DOHH2 (cell line): ENCODE data around the gene NAA60.

Experiments
- H3F3A ChIP-seq: fragments of 200-600 bp; sonication (generic), shearing (Covaris generic); 2 replicates; pipeline ENCODE4 v1.6.0; 2016; ENCODE audit warnings: antibody characterized with exemption, mild to moderate bottlenecking; ENCODE audit not compliant: control insufficient read depth, insufficient read depth
- H3K27ac ChIP-seq: fragments of 200-600 bp; sonication (generic); 2 replicates; pipeline ENCODE4 v1.5.1; 2014; ENCODE audit warnings: low read depth, mild to moderate bottlenecking, low read length, moderate library complexity
- H3K27me3 ChIP-seq: fragments of 200-600 bp; sonication (generic); 2 replicates; pipeline ENCODE4 v1.6.1; 2014; ENCODE audit warnings: mild to moderate bottlenecking, low read length, mixed read lengths; ENCODE audit not compliant: control insufficient read depth
- H3K36me3 ChIP-seq: fragments of 200-600 bp; sonication (generic); 2 replicates; pipeline ENCODE4 v1.6.1; 2014; ENCODE audit warnings: mild to moderate bottlenecking, low read length, moderate library complexity, mixed read lengths; ENCODE audit not compliant: control insufficient read depth
- H3K4me1 ChIP-seq: fragments of 200-600 bp; sonication (generic); 2 replicates; pipeline ENCODE4 v1.6.1; 2014; ENCODE audit warnings: mild to moderate bottlenecking, low read length, mixed read lengths; ENCODE audit not compliant: control insufficient read depth
- H3K4me2 ChIP-seq: fragments of 200-600 bp; sonication (generic); 2 replicates; pipeline ENCODE4 v1.6.0; 2014; ENCODE audit warnings: mild to moderate bottlenecking, low read length, moderate library complexity
- H3K4me3 ChIP-seq: fragments of 200-600 bp; sonication (generic); 2 replicates; pipeline ENCODE4 v1.5.1; 2014; ENCODE audit warnings: mild to moderate bottlenecking, low read length, mixed read lengths
- H3K79me2 ChIP-seq: fragments of 200-600 bp; sonication (generic); 2 replicates; pipeline ENCODE4 v1.6.1; 2014; ENCODE audit warnings: mild to moderate bottlenecking, low read length, mixed read lengths; ENCODE audit not compliant: control insufficient read depth
- H3K9me2 ChIP-seq: fragments of 200-600 bp; sonication (generic); replicated peaks from 2 replicates; pipeline ENCODE4 v1.6.1; 2014; ENCODE audit warnings: mild to moderate bottlenecking, low read length, mixed read lengths; ENCODE audit not compliant: control insufficient read depth
- H3K9me3 ChIP-seq: fragments of 200-600 bp; sonication (generic); 2 replicates; pipeline ENCODE4 v1.6.1; 2014; ENCODE audit warnings: antibody characterized with exemption, low read length, mixed read lengths; ENCODE audit not compliant: control insufficient read depth, insufficient read depth
- H4K20me1 ChIP-seq: fragments of 200-600 bp; sonication (generic); 2 replicates; pipeline ENCODE4 v1.6.0; 2014; ENCODE audit warnings: low read depth, mild to moderate bottlenecking, antibody characterized with exemption, low read length, moderate library complexity; ENCODE audit not compliant: control insufficient read depth, insufficient read depth
- CTCF ChIP-seq: fragments of 200-600 bp; sonication (generic); IDR thresholded peaks from one replicate; pipeline ENCODE4 v1.5.1; 2014; ENCODE audit warnings: antibody characterized with exemption, mild to moderate bottlenecking, low read depth, low read length; ENCODE audit not compliant: poor library complexity, severe bottlenecking
- EZH2phosphoT487 ChIP-seq: fragments of 200-600 bp; sonication (generic); IDR thresholded peaks from 2 replicates; pipeline ENCODE4 v1.6.1; 2017; ENCODE audit warnings: borderline replicate concordance, mild to moderate bottlenecking, antibody characterized with exemption, low read length, moderate library complexity, mixed read lengths

Gene NAA60

GRCh38 chr16:3467921-3468320 is 24.4 kb downstream of the NAA60 start:
- H3K4me3 ChIP-seq = no peak overlapping the region
- TF ChIP-seq CTCF (no peak), EZH2phosphoT487 (no peak)
- peaks cover 13% of the 10 kb centered on the region; the same call in 1 of the 2 replicates for H3K9me3 ChIP-seq
- H3K4me1 ChIP-seq = no peaks in the 10 kb centered on the region
- no peak overlapping the region for H3K4me2 ChIP-seq
- H3K36me3 ChIP-seq = peaks cover 20% of the 10 kb centered on the region
- H3K9me2 ChIP-seq = no peaks in the 10 kb centered on the region
- H3K27ac ChIP-seq = no peak overlapping the region
- no peaks in the 10 kb centered on the region for H3F3A ChIP-seq
- no peaks in the 10 kb centered on the region for H3K27me3 ChIP-seq
- no peaks in the 10 kb centered on the region for H4K20me1 ChIP-seq
- H3K79me2 ChIP-seq = peaks cover 97% of the 10 kb centered on the region

GRCh38 chr16:3468501-3468900 is 25.0 kb downstream of the NAA60 start:
- peaks cover 97% of the 10 kb centered on the region for H3K79me2 ChIP-seq

DNA sequence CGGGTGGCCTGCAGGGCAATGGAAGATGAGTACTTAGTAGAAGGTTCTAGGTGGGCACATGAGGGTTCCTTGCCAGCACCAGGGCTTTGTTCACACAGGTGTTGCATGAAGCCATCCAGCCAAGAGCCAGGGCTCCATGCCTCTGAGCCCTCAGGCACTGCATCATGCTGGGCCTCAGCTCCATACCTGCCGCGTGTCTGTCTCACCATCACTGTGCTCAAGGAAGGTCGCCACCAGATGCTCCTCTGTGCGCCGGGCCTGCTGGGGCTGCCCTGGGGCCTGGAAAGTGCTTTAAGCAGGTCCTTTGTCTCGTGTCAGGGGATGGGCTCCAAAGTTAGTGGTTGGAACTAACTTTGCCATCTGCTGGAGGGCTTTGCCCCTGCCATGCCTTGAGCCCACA is 26.3 kb downstream of the NAA60 start:
- Histone ChIP-seq H3K4me1 (no peaks in the 10 kb centered on the region), H3K27me3 (no peaks in the 10 kb centered on the region), H3K36me3 (peaks cover 24% of the 10 kb centered on the region), H3K27ac (no peak overlapping the region), H3K9me2 (no peaks in the 10 kb centered on the region), H3K9me3 (peaks cover 17% of the 10 kb centered on the region; the same call in 1 of the 2 replicates), H4K20me1 (no peaks in the 10 kb centered on the region), H3K79me2 (peaks cover 97% of the 10 kb centered on the region), H3K4me2 (no peak overlapping the region), H3K4me3 (no peak overlapping the region), H3F3A (no peaks in the 10 kb centered on the region)
- TF ChIP-seq CTCF (no peak), EZH2phosphoT487 (no peak)

More at GRCh38 chr16:3468501-3468900, 25.0 kb downstream of the NAA60 start:
- peaks cover 24% of the 10 kb centered on the region for H3K36me3 ChIP-seq
- no peak overlapping the region for H3K4me3 ChIP-seq
- H3K27me3 ChIP-seq = no peaks in the 10 kb centered on the region
- no peaks in the 10 kb centered on the region for H3F3A ChIP-seq
- no peak overlapping the region for H3K4me2 ChIP-seq
- H3K9me3 ChIP-seq = peaks cover 17% of the 10 kb centered on the region; the same call in 1 of the 2 replicates
- TF ChIP-seq CTCF = no peak
- TF ChIP-seq EZH2phosphoT487 = no peak
- no peaks in the 10 kb centered on the region for H3K4me1 ChIP-seq
- no peaks in the 10 kb centered on the region for H3K9me2 ChIP-seq
- H4K20me1 ChIP-seq = no peaks in the 10 kb centered on the region
- H3K27ac ChIP-seq = no peak overlapping the region

DNA sequence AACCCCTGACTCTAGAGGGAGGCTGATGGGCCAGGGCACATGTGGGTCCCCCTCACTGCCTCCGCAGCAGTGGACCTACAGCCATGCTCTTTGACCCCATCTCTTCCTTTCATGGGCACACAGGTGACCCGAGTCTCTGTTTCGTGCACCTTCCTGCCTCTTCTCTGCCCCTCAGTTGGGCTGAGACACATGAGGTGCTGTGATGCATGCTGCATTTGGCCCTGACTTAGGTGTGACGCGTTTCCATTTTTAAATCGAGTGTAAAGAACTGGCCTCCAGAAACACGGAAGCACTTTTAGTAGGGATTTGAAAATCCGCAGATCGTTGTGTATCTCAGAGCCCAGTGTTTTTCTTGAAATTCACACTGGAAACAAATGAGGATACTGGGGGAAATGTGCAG is 27.2 kb downstream of the NAA60 start:
- H3K79me2 ChIP-seq = peaks cover 97% of the 10 kb centered on the region
- H3K9me3 ChIP-seq = peaks cover 17% of the 10 kb centered on the region; the same call in 1 of the 2 replicates
- H3K4me3 ChIP-seq = no peak overlapping the region
- TF ChIP-seq CTCF = no peak
- TF ChIP-seq EZH2phosphoT487 = no peak
- no peaks in the 10 kb centered on the region for H3K4me1 ChIP-seq
- no peak overlapping the region for H3K4me2 ChIP-seq
- H3F3A ChIP-seq = no peaks in the 10 kb centered on the region
- H3K27ac ChIP-seq = no peak overlapping the region
- no peaks in the 10 kb centered on the region for H4K20me1 ChIP-seq
- H3K36me3 ChIP-seq = peaks cover 23% of the 10 kb centered on the region
- H3K9me2 ChIP-seq = no peaks in the 10 kb centered on the region
- no peaks in the 10 kb centered on the region for H3K27me3 ChIP-seq
